IMR-90 (cell line): Measurements from ENCODE around the gene NPTX1. TPM values are rescaled to one million over a fixed set of nuclear protein-coding genes. Genes with fewer than 3 reads are reported as not detected.

Experiments used
- ATAC-seq: fragments of 200-7000 bp; cut with Tn5 transposase; 2 replicates; pipeline ENCODE4 v1.9.1; 2020; ENCODE audit warnings: low read depth, mild to moderate bottlenecking, moderate library complexity
- BruUV-seq: library from RNA; stranded (reverse); fragments of 400-500 nt; replicated peaks from 2 replicates; lab custom pipeline; 2021; lab: Mats Ljungman, UMichigan
- CTCF ChIA-PET: fragments of 300-600 bp; formaldehyde crosslinking; extraction: SDS; loops from one replicate; lab custom pipeline; 2021; ENCODE audit warnings: antibody characterized with exemption; lab: Yijun Ruan, JAX
- POLR2A ChIA-PET: fragments of 300-600 bp; sonication (Branson Sonifier 250); formaldehyde crosslinking; loops from one replicate; lab custom pipeline; 2022; ENCODE audit warnings: antibody characterized with exemption; ENCODE audit not compliant: unreplicated experiment; lab: Charles Lee
- DNase-seq: peaks from one replicate; pipeline ENCODE4 v3.0.0; 2013
- H2AFZ ChIP-seq: replicated peaks from 2 replicates; pipeline ENCODE3; 2013; ENCODE audit warnings: low read length, mild to moderate bottlenecking; ENCODE audit not compliant: poor library complexity
- H2AK5ac ChIP-seq: 2 replicates; pipeline ENCODE4 v1.6.1; 2013; ENCODE audit warnings: low read depth, low read length, inconsistent platforms
- H2AK9ac ChIP-seq: replicated peaks from 2 replicates; pipeline ENCODE3; 2013; ENCODE audit warnings: mild to moderate bottlenecking, low read depth, low read length, moderate library complexity; ENCODE audit not compliant: poor library complexity
- H2BK120ac ChIP-seq: 2 replicates; pipeline ENCODE4 v1.6.1; 2013; ENCODE audit warnings: low read depth, low read length, inconsistent platforms
- H2BK15ac ChIP-seq: 3 replicates; pipeline ENCODE4 v1.6.1; 2013; ENCODE audit warnings: low read depth, low read length, inconsistent platforms
- H2BK20ac ChIP-seq: 2 replicates; pipeline ENCODE4 v1.6.1; 2013; ENCODE audit warnings: low read depth, mild to moderate bottlenecking, inconsistent platforms, low read length, moderate library complexity
- H2BK5ac ChIP-seq: 2 replicates; pipeline ENCODE4 v1.6.1; 2013; ENCODE audit warnings: mild to moderate bottlenecking, low read depth, low read length, inconsistent platforms; ENCODE audit not compliant: poor library complexity, severe bottlenecking
- H3K14ac ChIP-seq: replicated peaks from 2 replicates; pipeline ENCODE4 v1.6.1; 2013; ENCODE audit warnings: low read depth, low read length, inconsistent platforms
- H3K18ac ChIP-seq: 2 replicates; pipeline ENCODE4 v1.6.1; 2013; ENCODE audit warnings: low read depth, low read length, control low read depth
- H3K23ac ChIP-seq: 2 replicates; pipeline ENCODE4 v1.6.1; 2013; ENCODE audit warnings: low read depth, low read length, inconsistent platforms
- H3K27ac ChIP-seq: 2 replicates; pipeline ENCODE4 v1.5.1; 2013; ENCODE audit warnings: mild to moderate bottlenecking, control low read depth, low read length; ENCODE audit not compliant: insufficient read depth
- H3K27me3 ChIP-seq: 2 replicates; pipeline ENCODE4 v1.6.1; 2013; ENCODE audit warnings: low read length; ENCODE audit not compliant: control insufficient read depth, insufficient read depth
- H3K36me3 ChIP-seq: 2 replicates; pipeline ENCODE4 v1.6.1; 2013; ENCODE audit warnings: low read length, mixed read lengths; ENCODE audit not compliant: control insufficient read depth, insufficient read depth
- H3K4ac ChIP-seq: 2 replicates; pipeline ENCODE4 v1.6.1; 2013; ENCODE audit warnings: low read depth, low read length, inconsistent platforms
- H3K4me1 ChIP-seq: 2 replicates; pipeline ENCODE4 v1.6.1; 2013; ENCODE audit warnings: low read length, mixed read lengths; ENCODE audit not compliant: control insufficient read depth, insufficient read depth
- H3K4me2 ChIP-seq: 2 replicates; pipeline ENCODE4 v1.6.1; 2013; ENCODE audit warnings: low read depth, mild to moderate bottlenecking, control low read depth, low read length, moderate library complexity
- H3K4me3 ChIP-seq: 2 replicates; pipeline ENCODE4 v1.5.1; 2013; ENCODE audit warnings: low read depth, mild to moderate bottlenecking, control low read depth, low read length, moderate library complexity; ENCODE audit not compliant: insufficient read depth
- H3K56ac ChIP-seq: 2 replicates; pipeline ENCODE4 v1.6.1; 2013; ENCODE audit warnings: low read length, inconsistent platforms; ENCODE audit not compliant: insufficient read depth; ENCODE audit errors: extremely low read depth
- H3K79me1 ChIP-seq, 2 experiments: 2 replicates each; pipeline ENCODE4 v1.6.1; 2013; ENCODE audit warnings: low read length in 2 of 2, inconsistent platforms in 1 of 2, low read depth in 1 of 2
- H3K9ac ChIP-seq: 2 replicates; pipeline ENCODE4 v1.6.1; 2013; ENCODE audit warnings: low read depth, low read length, control low read depth
- H3K9me1 ChIP-seq: 2 replicates; pipeline ENCODE4 v1.6.1; 2013; ENCODE audit warnings: low read length, inconsistent platforms; ENCODE audit not compliant: insufficient read depth
- H3K9me3 ChIP-seq: 2 replicates; pipeline ENCODE4 v1.6.1; 2013; ENCODE audit warnings: low read length; ENCODE audit not compliant: control insufficient read depth, insufficient read depth
- H4K20me1 ChIP-seq: 2 replicates; pipeline ENCODE4 v1.6.1; 2013; ENCODE audit warnings: low read length, inconsistent platforms; ENCODE audit not compliant: insufficient read depth
- H4K5ac ChIP-seq: 2 replicates; pipeline ENCODE4 v1.6.1; 2013; ENCODE audit warnings: mild to moderate bottlenecking, low read depth, low read length, control low read depth
- H4K8ac ChIP-seq, 2 experiments: 2 replicates each; pipeline ENCODE4 v1.6.1; 2013; ENCODE audit warnings: low read depth in 2 of 2, low read length in 2 of 2, control low read depth in 1 of 2, inconsistent platforms in 1 of 2
- H4K91ac ChIP-seq: 2 replicates; pipeline ENCODE4 v1.6.1; 2013; ENCODE audit warnings: low read depth, low read length, inconsistent platforms; ENCODE audit not compliant: insufficient read depth
- CEBPB ChIP-seq: IDR thresholded peaks from 2 replicates; pipeline ENCODE4 v1.6.1; 2012; ENCODE audit warnings: low read depth, low read length, improper control_type of control experiment
- CTCF ChIP-seq: conservative IDR thresholded peaks from 2 replicates; pipeline ENCODE4 v1.5.1; 2012; ENCODE audit warnings: mild to moderate bottlenecking, low read depth, low read length, improper control_type of control experiment
- FOS ChIP-seq: fragments of 150-350 bp; IDR thresholded peaks from 2 replicates; pipeline ENCODE4 v1.6.1; 2016; ENCODE audit warnings: low read depth, low read length
- MAZ ChIP-seq: IDR thresholded peaks from 2 replicates; pipeline ENCODE4 v1.6.1; 2012; ENCODE audit warnings: low read depth, mild to moderate bottlenecking, low read length, improper control_type of control experiment, moderate library complexity, borderline replicate concordance
- POLR2A ChIP-seq: IDR thresholded peaks from 2 replicates; pipeline ENCODE4 v1.6.1; 2012; ENCODE audit warnings: mild to moderate bottlenecking, low read depth, low read length
- SMC3 ChIP-seq: fragments of 150-350 bp; IDR thresholded peaks from 2 replicates; pipeline ENCODE4 v1.6.1; 2016; ENCODE audit warnings: low read depth, mild to moderate bottlenecking, antibody characterized with exemption, low read length, moderate library complexity
- USF2 ChIP-seq: fragments of 150-350 bp; IDR thresholded peaks from 2 replicates; pipeline ENCODE4 v1.6.1; 2017; ENCODE audit warnings: mild to moderate bottlenecking, antibody characterized with exemption, low read length, low read depth
- WGBS, 2 experiments: methylation state at CpG; one replicate each; pipeline versions ENCODE4 v1.1.5 to v1.1.7; 2013; ENCODE audit warnings: missing lambda C conversion rate in 2 of 2; ENCODE audit not compliant: insufficient read length in 1 of 2; ENCODE audit errors: extremely low coverage in 2 of 2; 5-methylcytosine and 5-hydroxymethylcytosine counted together
- dilution Hi-C: fragments of 300-500 bp; cut with HindIII; formaldehyde crosslinking; loops from one replicate; pipeline ENCODE4 v1.14.3; 2018; ENCODE audit warnings: low sequenced_read_pairs; ENCODE audit not compliant: unreplicated experiment
- in situ Hi-C: fragments of 300-500 bp; cut with MboI; formaldehyde crosslinking; loops from 3 replicates; pipeline ENCODE4 v1.14.3; 2019; ENCODE audit warnings: low sequenced_read_pairs, inconsistent platforms, mixed read lengths
- intact Hi-C: fragments of 100-400 bp; cut with micrococcal nuclease; formaldehyde crosslinking; loops from 2 replicates; pipeline ENCODE4 v1.10.0; 2022
- polyA plus RNA-seq, 3 experiments: library from polyadenylated mRNA; depleted of rRNA; stranded (reverse); fragments of >200 nt; gene quantifications; 2 replicates each; pipeline ENCODE4 v1.2.3, GENCODE V29; 2012; ENCODE audit warnings: low replicate concordance in 1 of 3
- total RNA-seq: library from RNA; depleted of rRNA; stranded (reverse); fragments of >200 nt; gene quantifications from 2 replicates; pipeline ENCODE4 v1.2.3, GENCODE V29; 2012

Gene NPTX1
- total and polyA plus RNA-seq, 2 of the 4 experiments (the other 2 are of a cell fraction), result 20.8 to 39.5 TPM

- no peak for TF ChIP-seq POLR2A
- TF ChIP-seq CEBPB, result no peak
Observed at GRCh38 chr17:80503031-80503430, 26.6 kb upstream of the NPTX1 start (continued).

GRCh38 chr17:80502578-80502877, 26.1 kb upstream of the NPTX1 start:
- Histone ChIP-seq H3K36me3 (no peaks in the 10 kb centered on the region), H3K18ac (peak overlapping the region; percentile 50; the same call in 1 of the 2 replicates), H3K27me3 (no peaks in the 10 kb centered on the region), H3K9me1 (peaks cover 13% of the 10 kb centered on the region), H3K4ac (peak overlapping the region; percentile 5), H3K23ac (no peak overlapping the region), H2BK15ac (no peak overlapping the region), H3K14ac (0 out of 2 replicates have a peak overlapping the region, but pooled peaks have one; percentile 40), H3K4me2 (no peak overlapping the region), H3K9ac (no peak overlapping the region), H3K9me3 (no peaks in the 10 kb centered on the region), H3K4me3 (no peak overlapping the region), H4K20me1 (no peaks in the 10 kb centered on the region), H3K27ac (peak overlapping the region; percentile 64), H2BK20ac (peak overlapping the region; percentile 72; the same call in 1 of the 2 replicates), H2BK5ac (peak overlapping the region; percentile 81), H4K91ac (peak overlapping the region; percentile 71), H4K5ac (peak overlapping the region; percentile 19; the same call in 1 of the 2 replicates), H4K8ac (peak overlapping the region; percentile 35 to 60; a peak in 2 of 4 replicates), H3K4me1 (peaks cover 18% of the 10 kb centered on the region), H2AK9ac (no peak overlapping the region), H3K79me1 (0 out of 4 replicates have a peak, but pooled peaks cover 0 to 5% of the 10 kb centered on the region in 2 experiments), H2BK120ac (peak overlapping the region; percentile 76), H2AK5ac (peak overlapping the region; percentile 84), H3K56ac (no peak overlapping the region; the same call in 1 of the 2 replicates), H2AFZ (no peak overlapping the region)
- TF ChIP-seq FOS (no peak), CTCF (no peak), CEBPB (no peak), SMC3 (no peak), USF2 (no peak), MAZ (no peak)
- BruUV-seq, result no TSS peak
- no peak for ATAC-seq
- ChIA-PET POLR2A (no interaction called here), CTCF (no interaction called here)
- intact Hi-C loops, result no loop called here
- WGBS, 2 experiments, result no CpG with 5 or more reads among the region's 5 CpGs
- in situ Hi-C loops, result no loop called here
- dilution Hi-C loops, result no loop called here
- no peak for DNase-seq
